Neuronal stem cell (in vitro differentiated cells): ENCODE data around the gene HLA-DOB.
A peak's percentile ranks its signal among the peaks of the same experiment; 100 is the strongest.

Experiments used
- DNase-seq: peaks from one replicate; pipeline ENCODE4 v3.0.0-alpha.2; 2013; ENCODE audit warnings: low spot score
- H2AFZ ChIP-seq: one replicate; pipeline ENCODE4 v1.6.1; 2013; ENCODE audit warnings: mild to moderate bottlenecking, low read length, inconsistent platforms
- H2AK5ac ChIP-seq: 2 replicates; pipeline ENCODE4 v1.6.1; 2013; ENCODE audit warnings: low read depth, mild to moderate bottlenecking, inconsistent platforms, low read length, moderate library complexity, mixed read lengths
- H2BK120ac ChIP-seq: 2 replicates; pipeline ENCODE4 v1.6.1; 2013; ENCODE audit warnings: low read depth, mild to moderate bottlenecking, inconsistent platforms, low read length, moderate library complexity, mixed read lengths
- H2BK12ac ChIP-seq: one replicate; pipeline ENCODE4 v1.6.1; 2013; ENCODE audit warnings: low read length, inconsistent platforms
- H2BK15ac ChIP-seq: 2 replicates; pipeline ENCODE4 v1.6.1; 2013; ENCODE audit warnings: mild to moderate bottlenecking, low read length, inconsistent platforms, mixed read lengths
- H2BK5ac ChIP-seq: one replicate; pipeline ENCODE4 v1.6.1; 2013; ENCODE audit warnings: inconsistent platforms, mild to moderate bottlenecking, low read length, moderate library complexity
- H3K14ac ChIP-seq: one replicate; pipeline ENCODE4 v1.6.1; 2013; ENCODE audit warnings: low read length, inconsistent platforms
- H3K18ac ChIP-seq: 2 replicates; pipeline ENCODE4 v1.6.1; 2013; ENCODE audit warnings: low read length, inconsistent platforms
- H3K23ac ChIP-seq: 2 replicates; pipeline ENCODE4 v1.6.1; 2013; ENCODE audit warnings: low read depth, mild to moderate bottlenecking, mixed read lengths, low read length, inconsistent platforms; ENCODE audit not compliant: poor library complexity
- H3K27ac ChIP-seq: replicated peaks from 3 replicates; pipeline ENCODE4 v1.5.1; 2013; ENCODE audit warnings: low read length, inconsistent platforms
- H3K27me3 ChIP-seq, 3 experiments: 2 replicates each; pipeline ENCODE4 v1.6.1; 2013; ENCODE audit warnings: low read length in 3 of 3, mild to moderate bottlenecking in 2 of 3, inconsistent platforms in 1 of 3, low read depth in 1 of 3, mixed read lengths in 1 of 3, moderate library complexity in 1 of 3; ENCODE audit not compliant: control insufficient read depth in 3 of 3, insufficient read depth in 3 of 3
- H3K36me3 ChIP-seq, 2 donors: replicated peaks in 1 of 2; 2 replicates each; pipeline ENCODE4 v1.6.1; 2013; ENCODE audit warnings: low read length in 2 of 2; ENCODE audit not compliant: control insufficient read depth in 2 of 2, insufficient read depth in 2 of 2
- H3K4ac ChIP-seq: 2 replicates; pipeline ENCODE4 v1.6.1; 2013; ENCODE audit warnings: inconsistent platforms, mild to moderate bottlenecking, low read length, moderate library complexity
- H3K4me1 ChIP-seq, 2 donors: 1 replicate in 1 of 2; 2 replicates in 1 of 2; pipeline ENCODE4 v1.6.1; 2013; ENCODE audit warnings: low read length in 2 of 2, low read depth in 1 of 2; ENCODE audit not compliant: control insufficient read depth in 2 of 2, insufficient read depth in 1 of 2
- H3K4me2 ChIP-seq: one replicate; pipeline ENCODE4 v1.6.1; 2013; ENCODE audit warnings: mild to moderate bottlenecking, low read length, inconsistent platforms; ENCODE audit not compliant: insufficient read depth, poor library complexity, severe bottlenecking
- H3K4me3 ChIP-seq, 2 donors: 2 replicates each; pipeline ENCODE4 v1.5.1; 2013; ENCODE audit warnings: low read length in 2 of 2, mild to moderate bottlenecking in 2 of 2, inconsistent platforms in 1 of 2, moderate library complexity in 1 of 2
- H3K79me1 ChIP-seq: one replicate; pipeline ENCODE4 v1.6.1; 2013; ENCODE audit warnings: low read depth, mild to moderate bottlenecking, inconsistent platforms, low read length, moderate library complexity
- H3K9ac ChIP-seq: one replicate; pipeline ENCODE4 v1.6.1; 2013; ENCODE audit warnings: mild to moderate bottlenecking, low read depth, low read length, inconsistent platforms; ENCODE audit not compliant: poor library complexity
- H3K9me3 ChIP-seq, 2 donors: replicated peaks in 1 of 2; 2 replicates each; pipeline versions ENCODE3 to v1.6.1; 2013; ENCODE audit warnings: low read length in 2 of 2, mild to moderate bottlenecking in 2 of 2, inconsistent platforms in 1 of 2, low read depth in 1 of 2, mixed read lengths in 1 of 2, moderate library complexity in 1 of 2; ENCODE audit not compliant: control insufficient read depth in 2 of 2, insufficient read depth in 1 of 2
- H4K8ac ChIP-seq: one replicate; pipeline ENCODE4 v1.6.1; 2013; ENCODE audit warnings: low read depth, mild to moderate bottlenecking, inconsistent platforms, low read length, moderate library complexity
- H4K91ac ChIP-seq: one replicate; pipeline ENCODE4 v1.6.1; 2013; ENCODE audit warnings: low read length, low read depth, mild to moderate bottlenecking, inconsistent platforms; ENCODE audit not compliant: poor library complexity
- WGBS, 2 donors: extraction: QIAGEN DNeasy Blood & Tissue Kit; methylation state at CpG; one replicate each; pipeline ENCODE4 v1.1.7; 2013; ENCODE audit warnings: missing lambda C conversion rate in 2 of 2, mixed read lengths in 1 of 2; ENCODE audit not compliant: insufficient read length in 2 of 2, insufficient replicate concordance in 1 of 2; ENCODE audit errors: extremely low coverage in 2 of 2; 5-methylcytosine and 5-hydroxymethylcytosine counted together

HLA-DOB gene

GRCh38 chr6:32843331-32843978 is 26.7 kb upstream of the HLA-DOB start:
- no peak overlapping the region for H4K91ac ChIP-seq
- H3K79me1 ChIP-seq = no peaks in the 10 kb centered on the region
- peak overlapping the region; percentile 49 to 76 for H3K4me3 ChIP-seq
- H4K8ac ChIP-seq = no peak overlapping the region
- peak overlapping the region; percentile 98 for H3K4me2 ChIP-seq
- H2BK5ac ChIP-seq = no peak overlapping the region
- H3K14ac ChIP-seq = no peak overlapping the region
- no peak overlapping the region for H2BK12ac ChIP-seq
- DNase-seq = no peak
- H3K9me3 ChIP-seq = peaks cover 0 to 5% of the 10 kb centered on the region in 2 donors
- H3K36me3 ChIP-seq = no peaks in the 10 kb centered on the region
- H3K23ac ChIP-seq = no peak overlapping the region
- no peak overlapping the region for H2AK5ac ChIP-seq
- peak overlapping the region; percentile 2 for H3K18ac ChIP-seq
- H3K9ac ChIP-seq = peak overlapping the region; percentile 15
- no peak overlapping the region for H2BK120ac ChIP-seq
- peaks cover 0 to 1% of the 10 kb centered on the region in 2 donors for H3K4me1 ChIP-seq
- H3K27me3 ChIP-seq = peaks cover 0 to 82% (median 28%) of the 10 kb centered on the region in 3 experiments
- peak overlapping the region; percentile 92 for H2AFZ ChIP-seq
- no CpG with 5 or more reads among the region's 28 CpGs for WGBS, 2 donors
- H2BK15ac ChIP-seq = peak overlapping the region; percentile 60
- H3K27ac ChIP-seq = no peak overlapping the region
- H3K4ac ChIP-seq = no peak overlapping the region

DNA sequence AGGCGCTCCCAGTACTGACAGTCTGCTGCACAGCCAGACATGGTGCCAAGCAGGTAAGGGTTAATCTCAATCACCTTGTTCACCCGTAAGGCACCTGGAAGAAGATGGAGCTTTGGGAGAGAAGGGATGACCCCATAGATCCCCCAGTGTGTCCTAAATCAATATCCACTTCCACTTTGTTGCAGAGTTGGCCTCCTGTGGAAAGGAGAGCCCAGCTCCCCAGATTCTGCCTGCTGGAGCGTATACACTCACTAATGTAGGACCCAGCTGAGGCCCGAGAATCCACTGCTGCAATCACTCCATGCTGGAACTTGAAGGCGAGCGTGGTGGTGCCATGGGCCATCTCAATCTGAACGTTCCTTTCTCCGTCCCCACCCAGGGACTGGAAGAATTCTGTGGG is 25.9 kb upstream of the HLA-DOB start:
- H2BK5ac ChIP-seq = no peak overlapping the region
- no CpG with 5 or more reads among the region's 8 CpGs for WGBS, 2 donors
- peak overlapping the region; percentile 92 for H2AFZ ChIP-seq
- no peak overlapping the region for H3K18ac ChIP-seq
- DNase-seq = no peak
- H3K9ac ChIP-seq = no peak overlapping the region
- no peak overlapping the region for H3K4ac ChIP-seq
- peaks cover 0 to 5% of the 10 kb centered on the region in 2 donors for H3K9me3 ChIP-seq
- peaks cover 0 to 75% (median 28%) of the 10 kb centered on the region in 3 experiments for H3K27me3 ChIP-seq
- H3K14ac ChIP-seq = no peak overlapping the region
- H3K36me3 ChIP-seq = no peaks in the 10 kb centered on the region
- peaks cover 0 to 5% of the 10 kb centered on the region in 2 donors for H3K4me1 ChIP-seq
- no peak overlapping the region for H2BK12ac ChIP-seq
- H2BK120ac ChIP-seq = no peak overlapping the region
- no peak overlapping the region for H3K4me3 ChIP-seq
- H3K27ac ChIP-seq = no peak overlapping the region
- H3K23ac ChIP-seq = no peak overlapping the region
- no peaks in the 10 kb centered on the region for H3K79me1 ChIP-seq
- no peak overlapping the region for H4K8ac ChIP-seq
- no peak overlapping the region for H2BK15ac ChIP-seq
- no peak overlapping the region for H4K91ac ChIP-seq
- no peak overlapping the region for H3K4me2 ChIP-seq
- H2AK5ac ChIP-seq = no peak overlapping the region

DNA sequence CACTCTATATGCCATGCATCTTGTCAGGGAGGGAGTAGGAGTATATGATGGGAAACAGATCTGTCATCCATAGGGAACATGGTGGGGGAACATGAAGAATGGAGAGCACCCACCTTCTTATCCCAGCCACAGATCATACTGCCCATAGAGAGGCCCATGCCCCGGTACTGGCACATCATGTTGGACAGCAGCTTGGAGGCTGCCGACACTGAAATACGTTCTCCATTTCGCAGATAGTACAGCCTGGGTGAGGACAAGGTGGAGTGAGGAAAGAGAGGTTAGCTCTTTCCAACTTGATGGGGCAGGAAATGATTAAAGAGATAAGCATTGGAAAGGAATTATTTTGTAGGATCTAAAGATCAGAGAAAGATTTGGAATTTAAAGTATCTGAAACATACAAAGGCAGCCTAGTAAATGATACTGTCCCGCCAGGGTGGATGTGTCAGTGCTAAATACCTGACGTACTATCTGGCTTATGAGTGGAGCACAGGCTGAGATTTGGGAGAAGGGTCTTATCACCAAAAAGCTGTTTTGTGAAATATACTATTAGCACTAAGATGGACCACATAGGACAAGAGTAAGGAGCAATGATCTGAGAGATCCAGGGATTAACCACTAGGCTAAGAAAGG is 25.3 kb upstream of the HLA-DOB start:
- Histone ChIP-seq H3K27me3 (peaks cover 0 to 69% (median 28%) of the 10 kb centered on the region in 3 experiments), H3K23ac (no peak overlapping the region), H3K18ac (no peak overlapping the region), H4K91ac (no peak overlapping the region), H3K4me3 (no peak overlapping the region), H3K14ac (no peak overlapping the region), H2BK15ac (no peak overlapping the region), H2BK5ac (no peak overlapping the region), H2BK12ac (no peak overlapping the region), H3K9me3 (peaks cover 0 to 5% of the 10 kb centered on the region in 2 donors), H2AK5ac (no peak overlapping the region), H2AFZ (no peak overlapping the region), H3K4me1 (peaks cover 0 to 7% of the 10 kb centered on the region in 2 donors), H3K9ac (no peak overlapping the region), H2BK120ac (no peak overlapping the region), H3K36me3 (no peaks in the 10 kb centered on the region), H3K4me2 (no peak overlapping the region), H3K79me1 (no peaks in the 10 kb centered on the region), H4K8ac (no peak overlapping the region), H3K27ac (no peak overlapping the region), H3K4ac (no peak overlapping the region)
- no CpG with 5 or more reads among the region's 6 CpGs for WGBS, 2 donors
- no peak for DNase-seq

DNA sequence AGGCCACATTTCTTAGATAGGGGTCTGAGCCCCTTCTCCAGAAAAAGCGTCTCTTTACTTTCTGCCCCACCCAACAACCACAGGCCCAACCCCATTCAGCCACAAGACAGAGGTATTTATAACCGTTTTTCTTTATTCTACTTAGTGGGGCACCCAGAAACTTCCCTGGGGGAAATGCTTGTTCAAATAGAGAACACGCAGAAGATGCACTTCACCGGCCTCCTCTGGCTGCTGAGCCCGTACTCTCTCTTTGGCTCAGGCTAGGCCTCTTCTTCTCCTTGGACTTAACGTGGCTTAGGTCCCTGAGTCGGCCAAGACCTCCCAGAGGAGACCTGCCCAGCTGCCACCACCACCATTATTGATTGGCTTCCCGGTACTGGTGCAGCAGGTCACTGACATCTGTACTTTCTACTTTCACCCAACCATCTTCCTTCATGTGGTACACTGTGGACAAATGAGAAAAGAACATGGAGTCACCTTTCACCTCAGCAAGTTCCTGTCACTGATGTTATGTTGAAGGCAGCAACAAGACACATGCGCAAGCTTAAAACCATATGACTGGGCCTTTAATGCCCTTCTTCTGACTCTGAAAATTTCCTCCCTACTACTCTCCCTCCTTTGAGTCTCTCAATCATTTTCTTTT is 23.9 kb upstream of the HLA-DOB start:
- Histone ChIP-seq H3K4me1 (peaks cover 0 to 7% of the 10 kb centered on the region in 2 donors), H3K27ac (no peak overlapping the region), H3K79me1 (no peaks in the 10 kb centered on the region), H2AFZ (no peak overlapping the region), H2BK12ac (no peak overlapping the region), H4K8ac (no peak overlapping the region), H3K4ac (no peak overlapping the region), H3K27me3 (peaks cover 0 to 57% (median 28%) of the 10 kb centered on the region in 3 experiments), H2AK5ac (no peak overlapping the region), H3K23ac (no peak overlapping the region), H2BK120ac (no peak overlapping the region), H3K4me2 (no peak overlapping the region), H4K91ac (no peak overlapping the region), H2BK5ac (no peak overlapping the region), H3K9me3 (peaks cover 0 to 5% of the 10 kb centered on the region in 2 donors), H3K18ac (no peak overlapping the region), H3K9ac (no peak overlapping the region), H2BK15ac (no peak overlapping the region), H3K14ac (no peak overlapping the region), H3K36me3 (no peaks in the 10 kb centered on the region), H3K4me3 (no peak overlapping the region)
- no CpG with 5 or more reads among the region's 9 CpGs for WGBS, 2 donors
- DNase-seq = no peak
